T-helper 2 cell treated with Interferon-gamma antibody and Interleukin-4, amounts not matched to agents 100 ng/mL and 5 ng/mL, for 36 hours (primary cell): ENCODE results near the gene SYPL2. TPM values are rescaled to one million over a fixed set of nuclear protein-coding genes. Genes with fewer than 3 reads are reported as not detected.

Experiments
- intact Hi-C: fragments of 100-400 bp; cut with micrococcal nuclease; formaldehyde crosslinking; loops from one replicate; pipeline ENCODE4 v1.15.1; 2023
- total RNA-seq: library from RNA; stranded (reverse); gene quantifications from 2 replicates; pipeline ENCODE4 v1.2.3, GENCODE V29; 2022

The SYPL2 gene
- total RNA-seq, 1 donor from 2014 or later: not detected

- intact Hi-C loops: loop anchor here (1.0 kb wide), 1 partner anchor 15 kb away; the partner anchor contains the start of gene CYB561D1
Measured at GRCh38 chr1:109509176-109510134, 43.1 kb downstream of the SYPL2 start, which contains the start of gene AMIGO1. TSS of gene AMIGO1 (minus strand) at chr1:109509727. CDS start at chr1:109508912, 815 bp downstream.

GRCh38 chr1:109513110-109513710 lies 46.9 kb downstream of the SYPL2 start:
- intact Hi-C loops: no loop called here

GRCh38 chr1:109514846-109515245 lies 48.5 kb downstream of the SYPL2 start:
- intact Hi-C loops: no loop called here

DNA sequence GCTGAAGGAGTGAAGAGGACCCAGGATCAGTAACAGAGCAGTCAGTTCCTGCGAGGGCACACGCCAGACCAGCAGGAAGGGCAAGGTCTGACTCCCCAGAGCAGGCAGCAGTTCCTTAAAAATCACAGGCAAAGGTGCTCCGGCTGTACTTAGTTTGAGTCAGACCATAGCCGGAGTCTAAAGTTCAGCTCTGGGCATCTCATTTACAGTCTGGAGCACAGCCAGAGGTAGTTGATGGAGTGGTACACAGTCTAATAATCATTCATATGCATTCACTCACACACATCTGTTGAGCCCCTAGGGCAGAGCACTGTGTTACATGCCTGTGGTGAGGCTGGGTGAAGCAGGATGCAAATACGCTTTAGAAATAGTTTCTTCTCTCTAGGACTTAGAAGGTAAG lies 50.5 kb downstream of the SYPL2 start:
- intact Hi-C loops: no loop called here

DNA sequence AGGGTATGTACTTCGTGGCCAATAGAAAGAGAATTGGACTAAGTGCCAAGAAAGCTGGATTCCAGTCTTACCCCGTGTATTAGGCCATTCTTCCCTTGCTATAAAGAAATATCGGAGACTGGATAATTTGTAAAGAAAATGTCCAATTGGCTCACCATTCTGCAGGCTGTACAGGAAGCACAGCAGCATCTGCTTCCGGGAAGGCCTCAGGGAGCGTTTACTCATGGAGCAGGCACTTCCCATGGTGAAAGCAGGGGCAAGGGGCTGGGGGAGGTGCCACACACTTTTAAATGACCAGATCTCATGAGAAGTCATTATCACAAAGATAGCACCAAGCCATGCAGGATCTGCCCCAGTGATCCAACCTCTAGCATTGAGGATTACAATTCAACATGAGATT lies 51.0 kb downstream of the SYPL2 start:
- intact Hi-C loops: no loop called here

- intact Hi-C loops: no loop called here
Measured at GRCh38 chr1:109521002-109521951, 54.9 kb downstream of the SYPL2 start.

- intact Hi-C loops: no loop called here
Measured at GRCh38 chr1:109522026-109522425, 55.7 kb downstream of the SYPL2 start.

- intact Hi-C loops: no loop called here
Measured at GRCh38 chr1:109523706-109524105, 57.4 kb downstream of the SYPL2 start.

GRCh38 chr1:109527098-109527811 lies 60.9 kb downstream of the SYPL2 start:
- intact Hi-C loops: no loop called here

GRCh38 chr1:109527846-109528695 lies 61.7 kb downstream of the SYPL2 start:
- intact Hi-C loops: no loop called here

DNA sequence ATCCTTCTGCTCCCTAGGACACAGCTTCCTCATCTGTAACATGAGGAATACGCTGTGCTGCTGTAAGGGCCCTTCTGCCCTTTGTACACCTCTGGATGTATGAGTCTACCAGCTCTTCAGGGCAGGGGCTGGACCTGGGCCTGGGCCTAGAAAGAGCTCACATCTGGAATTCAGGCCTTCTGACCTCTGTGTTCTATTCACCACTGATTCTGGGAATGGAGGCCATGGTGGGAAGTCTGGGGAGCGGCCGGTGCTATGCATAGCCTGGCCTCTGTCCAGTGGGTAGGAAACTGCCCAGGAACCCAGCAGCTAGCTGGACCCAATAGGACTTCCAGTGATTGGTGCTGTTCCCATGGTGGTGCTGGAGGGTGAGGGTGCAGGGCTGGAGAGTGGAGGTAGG lies 62.4 kb downstream of the SYPL2 start:
- intact Hi-C loops: no loop called here

DNA sequence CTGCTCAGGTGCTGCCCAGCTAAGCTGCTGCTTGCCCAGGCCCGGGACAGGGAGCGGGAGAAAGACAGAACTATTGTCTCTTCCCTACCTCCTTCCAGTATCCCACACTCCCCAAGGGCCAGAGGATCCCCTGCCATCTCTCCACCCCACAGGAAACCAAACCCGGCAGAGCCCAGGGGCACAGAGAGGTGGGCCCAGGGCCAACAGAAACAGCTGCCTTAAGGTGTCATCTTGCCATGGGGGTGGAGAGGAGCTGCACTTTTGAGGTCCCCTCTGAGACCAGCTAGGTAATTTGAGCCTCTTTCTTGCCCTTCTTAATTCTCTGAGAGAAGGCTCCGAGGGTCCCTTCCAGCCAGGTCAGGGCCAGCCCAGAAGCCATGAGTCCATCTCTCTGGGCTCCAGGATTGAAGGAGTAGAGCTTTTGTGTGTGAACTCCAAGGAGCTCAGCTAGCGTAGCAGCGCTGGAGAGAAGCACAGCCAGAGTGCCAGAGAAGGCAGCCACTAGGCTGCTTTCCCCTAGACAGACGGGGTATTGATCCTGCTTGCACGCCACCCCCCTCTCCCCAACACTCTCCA lies 63.6 kb downstream of the SYPL2 start:
- intact Hi-C loops: no loop called here

DNA sequence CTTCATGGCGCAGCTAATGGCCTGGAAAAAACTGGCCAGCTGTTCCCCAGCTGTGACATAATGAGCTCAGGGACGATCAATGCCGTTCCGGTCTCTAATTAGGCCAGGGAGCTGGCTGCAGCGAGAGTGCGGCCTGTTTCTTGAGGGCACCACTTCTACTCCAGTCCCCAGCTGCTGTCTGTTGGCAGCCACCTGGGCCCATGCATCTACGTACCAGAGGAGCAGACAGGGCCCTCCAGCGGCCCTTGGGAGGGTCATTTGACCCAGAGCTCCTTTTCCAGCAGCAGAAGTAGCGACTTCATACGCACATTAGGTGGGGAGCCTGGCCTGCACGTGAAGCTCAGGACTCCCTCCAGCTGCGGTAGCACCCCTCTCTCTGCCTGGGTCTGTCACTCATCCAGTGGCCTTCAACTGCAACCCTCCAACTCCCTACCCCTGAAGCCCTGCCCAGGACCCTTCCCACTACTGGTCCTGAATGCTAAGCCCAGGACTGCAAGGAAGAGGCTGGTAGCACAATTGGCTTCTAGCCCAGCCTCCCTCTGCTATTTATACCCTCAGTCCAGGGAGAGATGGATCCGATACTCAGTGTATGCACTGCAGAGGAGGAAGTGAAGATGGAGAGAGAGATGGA lies 64.2 kb downstream of the SYPL2 start:
- intact Hi-C loops: no loop called here

DNA sequence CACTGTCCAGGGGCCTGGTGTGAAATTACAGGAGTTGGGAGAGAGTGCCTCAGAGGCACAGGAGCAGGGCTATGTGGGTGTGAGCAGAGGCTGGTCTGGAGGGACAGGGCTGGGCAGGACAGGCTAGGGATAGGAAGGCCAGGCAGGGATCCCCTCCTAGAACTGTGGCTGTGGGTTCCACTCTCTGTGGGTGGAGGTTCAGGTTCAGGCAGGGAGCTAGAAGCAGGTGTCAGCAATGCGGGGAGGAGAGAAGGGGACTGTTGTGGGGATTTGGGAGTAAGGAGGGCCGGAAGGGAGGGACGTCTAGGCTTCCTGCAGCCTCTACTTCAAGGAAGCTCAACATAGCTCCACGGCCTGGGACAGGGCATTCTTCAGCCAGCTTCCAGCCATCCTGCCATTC lies 65.0 kb downstream of the SYPL2 start:
- intact Hi-C loops: no loop called here

Other genes starting within 250 kb of the SYPL2 start
- 3.7 TPM in 2 replicates for gene CELSR2, start 217.0 kb upstream of the SYPL2 start, total RNA-seq
- gene PSRC1, start 183.4 kb upstream of the SYPL2 start, total RNA-seq: 19.5 and 21.5 TPM in 2 replicates
- gene MYBPHL, start 159.5 kb upstream of the SYPL2 start, total RNA-seq: not detected in 2 replicates
- gene SORT1, start 68.6 kb upstream of the SYPL2 start, total RNA-seq: 5.8 and 6.2 TPM in 2 replicates
- 201 and 210 TPM in 2 replicates for gene PSMA5, start 40.1 kb upstream of the SYPL2 start, total RNA-seq
- gene ATXN7L2, start 17.4 kb downstream of the SYPL2 start, total RNA-seq: 9.0 and 10.5 TPM in 2 replicates
- gene CYB561D1, start 27.5 kb downstream of the SYPL2 start, total RNA-seq: 16.6 and 18.3 TPM in 2 replicates
- 1.6 and 1.9 TPM in 2 replicates for gene AMIGO1, start 43.2 kb downstream of the SYPL2 start, total RNA-seq
- gene GPR61, start 73.3 kb downstream of the SYPL2 start, total RNA-seq: 0.20 and 0.57 TPM in 2 replicates
- 9.5 and 9.6 TPM in 2 replicates for gene GNAI3, start 82.1 kb downstream of the SYPL2 start, total RNA-seq
- gene GNAT2, start 153.1 kb downstream of the SYPL2 start, total RNA-seq: not detected in 2 replicates
- 78.9 and 91.8 TPM in 2 replicates for gene AMPD2, start 153.3 kb downstream of the SYPL2 start, total RNA-seq
- 22.9 and 23.3 TPM in 2 replicates for gene GSTM4, start 189.6 kb downstream of the SYPL2 start, total RNA-seq
- gene GSTM2, start 201.5 kb downstream of the SYPL2 start, total RNA-seq: 42.2 and 44.3 TPM in 2 replicates
- gene GSTM1, start 221.3 kb downstream of the SYPL2 start, total RNA-seq: 91.4 and 97.0 TPM in 2 replicates
- 0.14 and 0.18 TPM in 2 replicates for gene GSTM5, start 245.7 kb downstream of the SYPL2 start, total RNA-seq